Measurements from ENCODE around the gene CKMT1A.
"Not testable (repeated sequence)": the region's sequence is repeated elsewhere in the genome, so short reads cannot be mapped to it uniquely, and the experiment has no call there.

CKMT1A gene

GRCh38 chr15:43693148-43694022 lies at the start of gene CKMT1A:
Gene CKMT1A, plus strand, starts transcription at chr15:43693859. Its CDS starts 192 bp downstream, at chr15:43694051.
- not testable (repeated sequence) for DNase-seq

GRCh38 chr15:43648649-43649429 lies 44.8 kb upstream of the CKMT1A start, which contains the start of gene CATSPER2:
Gene CATSPER2, minus strand, starts transcription at chr15:43648844. Its CDS starts 783 bp downstream, at chr15:43648061.
- DNase-seq = no peak

DNA sequence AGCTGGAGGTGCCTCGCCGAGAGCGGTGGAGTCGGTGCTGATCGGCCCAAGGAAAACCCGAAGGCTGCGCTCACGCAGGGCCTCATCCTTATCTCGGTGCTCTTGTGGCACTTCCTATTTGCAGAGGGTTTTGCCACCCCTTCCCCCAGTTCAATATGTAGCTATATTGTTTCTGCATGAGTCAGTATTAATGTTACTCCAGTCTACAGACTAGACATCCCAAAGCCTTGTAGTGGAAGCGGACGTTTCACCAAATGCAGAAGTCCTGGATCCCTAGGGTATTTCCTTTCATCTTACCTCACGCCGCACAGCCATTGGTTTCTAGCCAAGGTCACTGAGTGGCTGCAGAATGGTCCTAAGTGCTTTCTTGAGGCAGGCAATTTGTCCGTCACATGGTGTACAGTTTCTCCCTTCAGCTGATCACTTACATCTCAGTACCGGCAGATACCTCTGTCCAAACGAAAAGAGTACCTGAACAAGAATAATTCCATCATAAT lies 44.2 kb upstream of the CKMT1A start:
- not testable (repeated sequence) for DNase-seq

- not testable (repeated sequence) for DNase-seq
Observed at GRCh38 chr15:43659727-43660126, 33.9 kb upstream of the CKMT1A start.

- DNase-seq = not testable (repeated sequence)
Observed at GRCh38 chr15:43662293-43662692, 31.4 kb upstream of the CKMT1A start.

- DNase-seq = not testable (repeated sequence)
Observed at GRCh38 chr15:43663333-43663732, 30.3 kb upstream of the CKMT1A start.

GRCh38 chr15:43666177-43666576 lies 27.5 kb upstream of the CKMT1A start:
- DNase-seq = not testable (repeated sequence)

DNA sequence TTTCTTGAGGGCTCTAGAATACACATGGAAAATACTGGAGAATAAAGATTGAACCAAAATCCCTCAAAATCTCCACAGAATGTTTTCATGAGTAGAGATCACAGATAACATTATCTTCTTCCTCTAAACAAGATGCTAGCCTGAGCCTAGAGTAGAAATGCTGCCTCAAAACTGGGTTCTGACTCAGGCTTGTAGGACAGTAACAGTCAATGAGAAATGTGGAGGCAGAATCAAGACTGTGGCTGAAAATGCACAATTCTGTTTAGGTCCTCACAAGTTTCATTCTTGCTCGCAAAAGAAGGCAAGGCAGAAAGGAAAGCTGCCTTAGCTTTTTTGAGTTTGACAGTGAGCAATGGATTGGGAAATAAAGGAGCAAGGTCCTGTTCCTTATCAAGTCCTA lies 19.5 kb upstream of the CKMT1A start:
- DNase-seq = not testable (repeated sequence)

DNA sequence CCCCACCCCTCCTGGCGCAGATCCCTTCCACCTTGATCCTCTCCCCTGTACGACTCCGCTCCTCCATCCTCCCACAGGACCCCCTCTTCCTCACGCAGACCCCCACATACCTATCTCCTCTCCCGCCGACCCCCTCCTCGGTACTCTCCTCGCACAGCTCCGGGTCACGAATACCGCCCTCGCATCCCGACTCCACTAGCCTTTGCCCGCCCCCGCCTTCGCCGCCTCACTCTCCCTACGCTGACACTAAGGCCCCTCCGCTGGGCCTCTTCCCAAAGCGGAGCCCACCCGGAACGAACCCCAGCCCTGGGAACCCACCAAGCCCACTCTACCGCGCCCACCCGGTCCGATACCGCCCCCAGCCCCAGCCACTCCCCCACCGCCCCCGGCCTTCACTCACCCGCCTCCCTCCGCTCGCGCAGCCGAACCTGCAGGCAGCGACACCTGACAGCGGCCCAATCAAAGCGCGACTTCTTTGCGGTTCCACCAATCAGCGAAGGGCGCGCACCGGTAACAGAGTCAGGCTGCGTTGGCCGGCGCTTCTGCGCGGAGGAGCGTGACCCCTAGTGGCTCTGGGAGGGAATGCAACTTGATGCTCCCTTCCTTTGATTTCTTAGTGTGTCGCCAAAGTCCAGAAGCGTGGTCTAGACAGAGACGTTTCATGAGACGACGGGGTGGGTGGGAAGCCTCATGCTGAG lies 3.9 kb upstream of the CKMT1A start:
- not testable (repeated sequence) for DNase-seq

DNA sequence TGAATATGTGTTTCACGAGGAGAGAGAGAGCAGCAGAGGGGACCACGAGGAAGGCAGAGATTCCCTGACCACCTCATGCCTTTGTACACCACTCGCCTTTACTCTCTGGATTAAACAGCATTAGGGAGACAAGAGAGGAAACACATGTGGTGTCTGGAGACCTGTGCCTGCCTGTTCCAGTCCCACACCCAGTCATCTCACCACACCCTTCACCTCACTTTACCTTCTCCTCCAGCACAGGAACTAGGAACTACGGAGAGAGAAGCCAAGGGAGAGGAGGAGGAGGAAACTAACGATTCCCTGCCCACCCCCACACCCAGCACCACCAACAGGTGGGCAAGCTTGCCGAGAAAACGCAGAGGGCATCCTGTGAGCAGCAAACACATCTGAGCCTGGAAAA lies 980 bp upstream of the CKMT1A start:
- not testable (repeated sequence) for DNase-seq

- no peak for DNase-seq
Observed at GRCh38 chr15:43702174-43702573, 8.5 kb downstream of the CKMT1A start.

- DNase-seq = no peak
Observed at GRCh38 chr15:43702701-43703424, 9.2 kb downstream of the CKMT1A start.

GRCh38 chr15:43710431-43711131 lies 16.9 kb downstream of the CKMT1A start:
- DNase-seq = not testable (repeated sequence)

DNA sequence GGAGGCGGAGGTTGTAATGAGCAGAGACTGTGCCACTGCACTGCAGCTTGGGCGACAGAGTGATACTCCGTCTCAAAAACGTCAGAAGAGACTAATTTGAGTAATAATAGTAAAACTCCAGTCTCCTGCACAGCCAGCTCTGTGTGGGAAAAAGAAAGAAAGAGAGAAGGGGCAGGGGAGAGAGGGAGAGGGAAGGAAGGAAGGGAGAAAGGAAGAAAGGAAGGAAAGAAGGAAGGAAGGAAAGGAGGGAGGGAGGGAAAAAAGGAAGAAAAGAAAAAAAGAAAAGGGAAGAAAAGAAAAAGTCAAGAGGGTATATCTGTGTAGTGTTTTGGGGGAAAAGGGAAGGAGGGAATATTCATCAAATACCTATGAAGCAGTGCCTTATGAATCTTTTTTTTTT lies 29.5 kb downstream of the CKMT1A start:
- DNase-seq = no peak

GRCh38 chr15:43726306-43726705 lies 32.6 kb downstream of the CKMT1A start:
- DNase-seq = not testable (repeated sequence)

GRCh38 chr15:43728053-43728725 lies 34.5 kb downstream of the CKMT1A start:
- DNase-seq = peak; percentile 8

GRCh38 chr15:43735416-43735815 lies 41.8 kb downstream of the CKMT1A start:
- no peak for DNase-seq

DNA sequence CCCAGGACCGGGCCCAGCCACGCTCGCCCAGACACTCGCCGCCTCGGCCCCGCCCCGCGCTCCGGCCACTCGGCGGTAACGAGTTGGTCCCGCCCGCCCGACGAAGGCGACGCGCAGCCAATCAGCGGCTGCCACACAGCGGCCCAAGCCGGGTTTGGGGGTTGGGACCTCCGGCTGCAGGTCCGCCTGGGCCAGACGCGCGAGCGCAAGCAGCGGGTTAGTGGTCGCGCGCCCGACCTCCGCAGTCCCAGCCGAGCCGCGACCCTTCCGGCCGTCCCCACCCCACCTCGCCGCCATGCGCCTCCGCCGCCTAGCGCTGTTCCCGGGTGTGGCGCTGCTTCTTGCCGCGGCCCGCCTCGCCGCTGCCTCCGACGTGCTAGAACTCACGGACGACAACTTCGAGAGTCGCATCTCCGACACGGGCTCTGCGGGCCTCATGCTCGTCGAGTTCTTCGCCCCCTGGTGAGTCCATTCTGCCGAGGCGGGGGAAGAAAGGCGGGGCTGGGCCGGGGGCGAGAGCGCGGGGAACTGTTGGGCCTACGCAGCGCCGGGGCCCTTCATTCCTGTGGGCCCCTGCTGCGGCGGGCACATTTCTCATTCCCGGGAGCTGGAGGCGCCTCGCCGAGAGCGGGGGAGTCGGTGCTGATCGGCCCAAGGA lies 52.7 kb downstream of the CKMT1A start, which contains the start of gene PDIA3:
Gene PDIA3, plus strand, starts transcription at position 194 of the 658 bp plus-strand sequence. Its CDS starts 102 bp downstream, at position 296.
- peak; percentile 93 for DNase-seq

GRCh38 chr15:43746903-43747309 lies 53.2 kb downstream of the CKMT1A start:
- DNase-seq = peak; percentile 47

DNA sequence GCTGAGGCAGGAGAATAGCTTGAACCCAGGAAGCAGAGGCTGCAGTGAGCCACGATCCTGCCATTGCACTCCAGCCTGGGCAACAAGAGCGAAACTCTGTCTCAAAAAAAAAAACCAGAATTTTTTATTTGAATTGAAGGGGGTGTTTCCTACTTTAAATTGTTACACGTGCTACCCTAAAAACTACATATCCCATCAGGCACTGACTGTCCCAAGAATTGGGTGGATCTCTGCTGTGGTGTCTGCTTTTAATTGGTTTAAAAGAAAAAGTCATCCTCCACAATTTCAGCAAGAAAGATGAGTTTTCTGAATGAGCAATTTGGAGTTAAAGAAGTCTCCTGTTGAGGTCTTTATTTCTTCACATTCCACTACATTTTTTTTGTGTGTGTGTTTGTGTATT lies 54.7 kb downstream of the CKMT1A start:
- DNase-seq = no peak

Data from NCI-H82 (cell line).